HEK293T (cell line): ENCODE data around the gene PRKAR1B.

Experiments used
- ARNT ChIP-seq: fragments of 450-650 bp; IDR thresholded peaks from 2 replicates; pipeline ENCODE4 v1.6.1; 2017; ENCODE audit warnings: mild to moderate bottlenecking
- BHLHE40 ChIP-seq: fragments of 450-650 bp; IDR thresholded peaks from 2 replicates; pipeline ENCODE4 v1.6.1; 2016; ENCODE audit warnings: mild to moderate bottlenecking, moderate library complexity, borderline replicate concordance
- CTBP1 ChIP-seq: fragments of 450-650 bp; IDR thresholded peaks from 2 replicates; pipeline ENCODE4 v1.6.1; 2016; ENCODE audit warnings: borderline replicate concordance
- ELF4 ChIP-seq: fragments of 450-650 bp; IDR thresholded peaks from 2 replicates; pipeline ENCODE4 v1.6.1; 2017; ENCODE audit warnings: antibody characterized with exemption
- FOXA1 ChIP-seq: fragments of 450-650 bp; IDR thresholded peaks from 2 replicates; pipeline ENCODE4 v1.6.1; 2016; ENCODE audit warnings: mild to moderate bottlenecking
- FOXK2 ChIP-seq: fragments of 450-650 bp; IDR thresholded peaks from 2 replicates; pipeline ENCODE4 v1.6.1; 2016; ENCODE audit warnings: mild to moderate bottlenecking
- FOXM1 ChIP-seq: fragments of 450-650 bp; IDR thresholded peaks from 2 replicates; pipeline ENCODE4 v1.6.1; 2017; ENCODE audit warnings: mild to moderate bottlenecking, borderline replicate concordance
- HDGF ChIP-seq: fragments of 450-650 bp; IDR thresholded peaks from 2 replicates; pipeline ENCODE4 v1.6.1; 2017; ENCODE audit warnings: antibody characterized with exemption, borderline replicate concordance
- LEF1 ChIP-seq: fragments of 450-650 bp; IDR thresholded peaks from 2 replicates; pipeline ENCODE4 v1.6.1; 2017; ENCODE audit warnings: mild to moderate bottlenecking, borderline replicate concordance
- NFRKB ChIP-seq: fragments of 450-650 bp; IDR thresholded peaks from 2 replicates; pipeline ENCODE4 v1.6.1; 2016; ENCODE audit warnings: mild to moderate bottlenecking, moderate library complexity
- PKNOX1 ChIP-seq: fragments of 450-650 bp; IDR thresholded peaks from 2 replicates; pipeline ENCODE4 v1.6.1; 2016
- SP1 ChIP-seq: fragments of 450-650 bp; IDR thresholded peaks from 2 replicates; pipeline ENCODE4 v1.6.1; 2017
- SUZ12 ChIP-seq: fragments of 450-650 bp; IDR thresholded peaks from 2 replicates; pipeline ENCODE4 v1.6.1; 2016; ENCODE audit warnings: mild to moderate bottlenecking
- TARDBP ChIP-seq: fragments of 450-650 bp; IDR thresholded peaks from 2 replicates; pipeline ENCODE4 v1.6.1; 2016

GRCh38 chr7:619368-619840 is 107.7 kb downstream of the PRKAR1B start:
- TF ChIP-seq SP1 (no peak), HDGF (no peak), NFRKB (no peak), LEF1 (no peak), SUZ12 (no peak), FOXM1 (no peak), CTBP1 (no peak), BHLHE40 (no peak), ARNT (no peak), FOXA1 (no peak), ELF4 (no peak), PKNOX1 (no peak), FOXK2 (no peak), TARDBP (no peak)
